Loucy (cell line): ENCODE results near the gene FTO.

Source experiments
- H2AFZ ChIP-seq: fragments of 200-600 bp; sonication (generic); 2 replicates; pipeline ENCODE4 v1.6.0; 2016; ENCODE audit warnings: antibody characterized with exemption, mild to moderate bottlenecking, low read length, moderate library complexity
- H3F3A ChIP-seq: fragments of 200-600 bp; 2 replicates; pipeline ENCODE4 v1.6.0; 2016; ENCODE audit warnings: antibody characterized with exemption, low read depth, mild to moderate bottlenecking
- H3K27me3 ChIP-seq: fragments of 200-600 bp; sonication (generic); 2 replicates; pipeline ENCODE4 v1.6.1; 2014; ENCODE audit warnings: low read length, mild to moderate bottlenecking; ENCODE audit not compliant: insufficient read depth, poor library complexity, severe bottlenecking
- H3K36me3 ChIP-seq: fragments of 200-600 bp; sonication (generic); 2 replicates; pipeline ENCODE4 v1.6.1; 2016; ENCODE audit warnings: low read length; ENCODE audit not compliant: insufficient read depth
- H3K4me1 ChIP-seq: fragments of 200-600 bp; sonication (generic); 2 replicates; pipeline ENCODE4 v1.5.1; 2014; ENCODE audit warnings: low read length, mild to moderate bottlenecking; ENCODE audit not compliant: insufficient read depth, poor library complexity, severe bottlenecking
- H3K4me2 ChIP-seq: fragments of 200-600 bp; sonication (generic); 2 replicates; pipeline ENCODE4 v1.6.0; 2014; ENCODE audit warnings: antibody characterized with exemption, low read length, low read depth, mild to moderate bottlenecking; ENCODE audit not compliant: poor library complexity, severe bottlenecking
- H3K4me3 ChIP-seq: fragments of 200-600 bp; sonication (generic); 2 replicates; pipeline ENCODE4 v1.5.1; 2014; ENCODE audit warnings: low read length, mild to moderate bottlenecking, mixed read lengths; ENCODE audit not compliant: poor library complexity, severe bottlenecking
- H3K79me2 ChIP-seq: fragments of 200-600 bp; sonication (generic); 2 replicates; pipeline ENCODE4 v1.6.1; 2014; ENCODE audit warnings: low read length; ENCODE audit not compliant: insufficient read depth
- H3K9ac ChIP-seq: fragments of 200-600 bp; sonication (generic); 2 replicates; pipeline ENCODE4 v1.6.0; 2014; ENCODE audit warnings: mild to moderate bottlenecking, low read depth, low read length, moderate library complexity; ENCODE audit not compliant: poor library complexity, severe bottlenecking
- H3K9me2 ChIP-seq: fragments of 200-600 bp; sonication (generic); replicated peaks from 2 replicates; pipeline ENCODE4 v1.6.1; 2016; ENCODE audit warnings: low read depth, low read length, mixed read lengths
- H3K9me3 ChIP-seq: fragments of 200-600 bp; sonication (generic); 2 replicates; pipeline ENCODE4 v1.6.1; 2014; ENCODE audit warnings: mild to moderate bottlenecking, antibody characterized with exemption, low read length, low read depth; ENCODE audit not compliant: insufficient read depth
- H4K20me1 ChIP-seq: fragments of 200-600 bp; sonication (generic); 2 replicates; pipeline ENCODE4 v1.6.0; 2014; ENCODE audit warnings: antibody characterized with exemption, low read length, mild to moderate bottlenecking; ENCODE audit not compliant: insufficient read depth, poor library complexity, severe bottlenecking
- EZH2phosphoT487 ChIP-seq: fragments of 200-600 bp; IDR thresholded peaks from 2 replicates; pipeline ENCODE4 v1.6.1; 2018; ENCODE audit warnings: antibody characterized with exemption, mild to moderate bottlenecking, moderate library complexity, borderline replicate concordance
- TF ChIP-seq, protein P1 (sequence below): fragments of 200-600 bp; sonication (generic); conservative IDR thresholded peaks from 2 replicates; pipeline ENCODE4 v1.5.1; 2014; ENCODE audit warnings: mild to moderate bottlenecking, antibody characterized with exemption, low read length

Gene FTO

DNA sequence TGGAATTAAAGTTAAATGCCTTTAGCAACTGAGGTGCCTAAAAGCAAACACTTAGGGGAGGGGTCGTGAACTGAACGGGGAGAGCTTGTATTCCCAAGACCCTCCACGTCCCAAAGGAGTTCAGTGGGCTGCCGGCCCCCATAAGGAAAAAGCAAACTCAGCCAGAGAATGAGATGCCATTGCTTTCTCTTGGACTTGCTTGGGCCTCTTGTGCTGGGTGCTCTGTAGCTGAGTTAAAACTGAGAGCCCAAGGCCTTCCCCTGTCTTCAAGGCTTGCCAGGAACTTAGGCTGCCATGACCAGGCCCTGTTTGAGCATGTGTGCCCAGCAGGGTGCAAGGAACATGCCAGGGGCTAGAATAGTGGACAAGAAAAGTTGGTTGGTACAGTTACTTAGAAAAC, 382.8 kb downstream of the FTO start:
- TF ChIP-seq EZH2phosphoT487 = no peak
- TF ChIP-seq, protein P1, sequence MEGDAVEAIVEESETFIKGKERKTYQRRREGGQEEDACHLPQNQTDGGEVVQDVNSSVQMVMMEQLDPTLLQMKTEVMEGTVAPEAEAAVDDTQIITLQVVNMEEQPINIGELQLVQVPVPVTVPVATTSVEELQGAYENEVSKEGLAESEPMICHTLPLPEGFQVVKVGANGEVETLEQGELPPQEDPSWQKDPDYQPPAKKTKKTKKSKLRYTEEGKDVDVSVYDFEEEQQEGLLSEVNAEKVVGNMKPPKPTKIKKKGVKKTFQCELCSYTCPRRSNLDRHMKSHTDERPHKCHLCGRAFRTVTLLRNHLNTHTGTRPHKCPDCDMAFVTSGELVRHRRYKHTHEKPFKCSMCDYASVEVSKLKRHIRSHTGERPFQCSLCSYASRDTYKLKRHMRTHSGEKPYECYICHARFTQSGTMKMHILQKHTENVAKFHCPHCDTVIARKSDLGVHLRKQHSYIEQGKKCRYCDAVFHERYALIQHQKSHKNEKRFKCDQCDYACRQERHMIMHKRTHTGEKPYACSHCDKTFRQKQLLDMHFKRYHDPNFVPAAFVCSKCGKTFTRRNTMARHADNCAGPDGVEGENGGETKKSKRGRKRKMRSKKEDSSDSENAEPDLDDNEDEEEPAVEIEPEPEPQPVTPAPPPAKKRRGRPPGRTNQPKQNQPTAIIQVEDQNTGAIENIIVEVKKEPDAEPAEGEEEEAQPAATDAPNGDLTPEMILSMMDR = no peak
- Histone ChIP-seq H3K4me1 (peaks cover 3% of the 10 kb centered on the region), H3K27me3 (no peaks in the 10 kb centered on the region), H3K9me2 (no peaks in the 10 kb centered on the region), H4K20me1 (no peaks in the 10 kb centered on the region), H3K4me3 (no peak overlapping the region), H3K36me3 (no peaks in the 10 kb centered on the region), H2AFZ (no peak overlapping the region), H3K79me2 (no peaks in the 10 kb centered on the region), H3K9me3 (no peaks in the 10 kb centered on the region), H3K9ac (no peak overlapping the region), H3K4me2 (no peak overlapping the region), H3F3A (no peaks in the 10 kb centered on the region)

DNA sequence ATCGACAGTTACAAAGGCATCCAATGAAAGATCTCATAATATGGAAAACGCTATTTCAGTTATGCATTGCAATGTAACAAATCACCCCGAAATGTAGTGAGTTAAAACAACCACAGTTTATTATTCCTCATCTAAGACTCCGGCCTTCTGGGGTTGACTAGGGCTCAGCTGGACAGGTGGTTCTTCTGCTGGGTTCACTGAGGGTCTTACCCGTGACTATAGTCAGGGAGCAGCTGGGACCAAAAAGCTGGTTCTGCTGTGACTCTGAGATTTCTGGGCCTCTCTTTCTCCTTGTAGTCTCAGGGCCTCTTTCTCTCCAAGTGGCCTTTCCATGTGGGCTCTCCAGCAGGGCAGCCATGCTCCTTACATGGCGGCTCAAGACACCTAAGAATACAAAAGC, 386.6 kb downstream of the FTO start:
- H2AFZ ChIP-seq = no peak overlapping the region
- no peaks in the 10 kb centered on the region for H3K79me2 ChIP-seq
- no peak overlapping the region for H3K4me2 ChIP-seq
- no peak overlapping the region for H3K4me3 ChIP-seq
- H3F3A ChIP-seq = no peaks in the 10 kb centered on the region
- H4K20me1 ChIP-seq = no peaks in the 10 kb centered on the region
- H3K9me2 ChIP-seq = no peaks in the 10 kb centered on the region
- no peaks in the 10 kb centered on the region for H3K9me3 ChIP-seq
- H3K27me3 ChIP-seq = no peaks in the 10 kb centered on the region
- TF ChIP-seq EZH2phosphoT487 = no peak
- TF ChIP-seq, protein P1 = no peak
- no peak overlapping the region for H3K9ac ChIP-seq
- no peaks in the 10 kb centered on the region for H3K36me3 ChIP-seq
- H3K4me1 ChIP-seq = no peaks in the 10 kb centered on the region

DNA sequence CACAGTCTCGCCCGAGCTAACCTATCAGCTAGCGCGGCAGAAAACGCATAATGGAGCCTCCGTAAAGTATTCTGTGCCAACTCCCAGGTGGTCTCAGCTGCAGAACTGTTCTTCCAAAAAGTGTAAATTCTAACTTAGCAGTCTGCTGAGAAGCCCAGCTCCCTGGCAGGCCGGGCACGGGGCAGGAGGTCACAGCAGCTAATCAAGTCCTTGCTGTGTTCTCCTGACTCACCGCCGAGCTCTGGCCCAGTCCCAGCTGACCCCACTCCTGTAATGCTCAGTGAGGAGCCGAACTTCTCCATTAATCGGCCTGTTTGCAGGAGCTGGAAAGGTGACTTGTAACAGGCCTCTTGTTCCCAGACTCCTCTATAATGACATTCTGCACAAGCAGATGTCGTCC, 389.3 kb downstream of the FTO start:
- Histone ChIP-seq H2AFZ (no peak overlapping the region), H3K4me2 (no peak overlapping the region), H3K36me3 (no peaks in the 10 kb centered on the region), H3K79me2 (no peaks in the 10 kb centered on the region), H3K9ac (no peak overlapping the region), H3K9me3 (no peaks in the 10 kb centered on the region), H4K20me1 (no peaks in the 10 kb centered on the region), H3F3A (no peaks in the 10 kb centered on the region), H3K27me3 (no peaks in the 10 kb centered on the region), H3K4me1 (no peaks in the 10 kb centered on the region), H3K4me3 (no peak overlapping the region), H3K9me2 (no peaks in the 10 kb centered on the region)
- no peak for TF ChIP-seq EZH2phosphoT487
- TF ChIP-seq, protein P1 = no peak
